Adrenal gland (tissue), 12 donors: ENCODE results near the gene TMEM179. TPM values are rescaled to one million over a fixed set of nuclear protein-coding genes. Genes with fewer than 3 reads are reported as not detected.

Experiments used
- DNase-seq, 7 donors: peaks; one replicate each; pipeline ENCODE4 v3.0.0-alpha.2; 2019 to 2020
- H3K27ac ChIP-seq, 5 donors: fragments of 200-600 bp; sonication (generic) in 4 of 5; 1 replicate in 3 of 5; 2 replicates in 2 of 5; pipeline versions ENCODE4 v1.5.1 to v1.8.0; 2016 to 2020; ENCODE audit warnings: mild to moderate bottlenecking in 1 of 5
- H3K27me3 ChIP-seq: fragments of 200-600 bp; 2 replicates; pipeline ENCODE4 v1.8.0; 2021
- H3K36me3 ChIP-seq, 2 donors: fragments of 200-600 bp; replicated peaks in 1 of 2; 1 replicate in 1 of 2; 2 replicates in 1 of 2; pipeline versions ENCODE4 v1.5.1 to v1.8.0; 2018 to 2022
- H3K4me1 ChIP-seq, 2 donors: fragments of 200-600 bp; replicated peaks in 1 of 2; 1 replicate in 1 of 2; 2 replicates in 1 of 2; pipeline versions ENCODE4 v1.5.1 to v1.8.0; 2018 to 2021
- H3K4me3 ChIP-seq, 4 donors: fragments of 200-600 bp; sonication (generic) in 3 of 4; one replicate each; pipeline ENCODE4 v1.5.1; 2016 to 2018
- H3K9me3 ChIP-seq, 3 donors: fragments of 200-600 bp; sonication (generic) in 1 of 3; replicated peaks in 1 of 3; 1 replicate in 2 of 3; 2 replicates in 1 of 3; pipeline versions ENCODE4 v1.5.1 to v1.8.0; 2016 to 2021
- CTCF ChIP-seq, 6 experiments: fragments of 450-650 bp in 4 of 6; fragments of 200-600 bp in 2 of 6; sonication (generic) in 1 of 6; IDR thresholded peaks; 1 replicate in 5 of 6; 2 replicates in 1 of 6; pipeline versions ENCODE4 v1.5.1 to v1.8.0; 2016 to 2021; ENCODE audit warnings: antibody characterized with exemption in 6 of 6, mild to moderate bottlenecking in 2 of 6, moderate library complexity in 1 of 6
- POLR2A ChIP-seq, 2 donors: fragments of 450-650 bp; IDR thresholded peaks; one replicate each; pipeline ENCODE4 v1.6.1; 2017; ENCODE audit warnings: antibody characterized with exemption in 2 of 2, mild to moderate bottlenecking in 2 of 2, moderate library complexity in 1 of 2
- WGBS, 4 donors: extraction: QIAGEN DNeasy Blood & Tissue Kit in 2 of 4; methylation state at CpG; one replicate each; pipeline versions ENCODE4 v1.1.5 to v1.1.7; 2013 to 2017; 5-methylcytosine and 5-hydroxymethylcytosine counted together
- intact Hi-C, 2 donors: fragments of 100-400 bp; cut with DNase I; formaldehyde crosslinking; loops; one replicate each; pipeline versions ENCODE4 v1.14.1 to v1.15.0; 2022 to 2023
- polyA plus RNA-seq, 3 donors: library from polyadenylated mRNA; stranded (reverse); fragments of 200-250 nt in 2 of 3; fragments of 350-450 nt in 1 of 3; fragmentation: Illumina TruSeq in 1 of 3; extraction: RNeasy Lipid Tissue Mini Kit (QIAGEN cat#74804) in 1 of 3; gene quantifications; one replicate each; pipeline ENCODE4 v1.2.3, GENCODE V29; 2013 to 2014
- total RNA-seq, 9 donors: library from RNA; depleted of rRNA in 4 of 9; stranded (reverse); fragments of >200 nt in 4 of 9; fragments of 120-200 nt in 1 of 9; fragmentation: NEBNext Ultra II Directional in 1 of 9; extraction: Animal tissue kit (Norgen Biotek cat#: 25700) in 1 of 9; gene quantifications; one replicate each; pipeline versions ENCODE4 v1.1.0 to v1.2.4, GENCODE V29; 2013 to 2023
- donor health status: healthy with polysubstance abuse.
- donor health status: Bipolar disorder and iron deficiency.
- donor health status: DM: yes; HTN: yes; CAD: no.
- donor health status: DM: no; HTN: no; CAD: no.
- donor health status: DM: no; HTN: no; CAD: no.
- donor health status: DM: yes; HTN: yes; CAD: no.

TMEM179 gene
- total and polyA plus RNA-seq, 12 donors: 4.3 to 76.7 (median 13.2) TPM

GRCh38 chr14:104610749-104611310, 6.3 kb upstream of the TMEM179 start:
- DNase-seq: no peak
- no peaks in the 10 kb centered on the region for H3K27me3 ChIP-seq
- 55 to 64% (median 58%) methylated on average over 3 to 4 of the region's 4 CpGs for WGBS, 4 donors

GRCh38 chr14:104609666-104610065, 5.1 kb upstream of the TMEM179 start:
- 75 to 81% (median 77%) methylated on average over 7 of the region's 7 CpGs for WGBS, 4 donors
- intact Hi-C loops: no loop called here
- H3K4me1 ChIP-seq: no peaks in the 10 kb centered on the region
- peaks cover 7% of the 10 kb centered on the region for H3K27me3 ChIP-seq
- DNase-seq: no peak
- H3K36me3 ChIP-seq: no peaks in the 10 kb centered on the region
- no peak for TF ChIP-seq CTCF (IDR thresholded peaks at IDR 0.05)
- TF ChIP-seq POLR2A (IDR thresholded peaks at IDR 0.05): no peak
- no peak overlapping the region for H3K4me3 ChIP-seq
- H3K9me3 ChIP-seq: no peaks in the 10 kb centered on the region
- H3K27ac ChIP-seq: no peak overlapping the region

More at GRCh38 chr14:104610749-104611310, 6.3 kb upstream of the TMEM179 start:
- Histone ChIP-seq H3K9me3 (no peaks in the 10 kb centered on the region), H3K4me1 (no peaks in the 10 kb centered on the region), H3K4me3 (no peak overlapping the region), H3K36me3 (no peaks in the 10 kb centered on the region), H3K27ac (no peak overlapping the region)
- intact Hi-C loops: no loop called here
- TF ChIP-seq CTCF (IDR thresholded peaks at IDR 0.05) (no peak), POLR2A (IDR thresholded peaks at IDR 0.05) (no peak)

- TF ChIP-seq CTCF (IDR thresholded peaks at IDR 0.05) (no peak), POLR2A (IDR thresholded peaks at IDR 0.05) (peak in 1 of 2 donors; percentile 30)
- Histone ChIP-seq H3K4me3 (peak overlapping the region in 1 of 4 donors; percentile 23), H3K9me3 (no peaks in the 10 kb centered on the region), H3K36me3 (no peaks in the 10 kb centered on the region), H3K27ac (peak overlapping the region in 2 of 5 donors; percentile 34 to 60), H3K27me3 (peaks cover 20% of the 10 kb centered on the region), H3K4me1 (no peaks in the 10 kb centered on the region)
- intact Hi-C loops: no loop called here
- WGBS, 4 donors: 34 to 71% (median 50%) methylated on average over 4 to 32 of the region's 32 CpGs
- DNase-seq: peak in 2 of 7 donors; percentile 11 to 66
Measured at GRCh38 chr14:104603711-104604401, 716 bp downstream of the TMEM179 start.

GRCh38 chr14:104602933-104603325, 1.6 kb downstream of the TMEM179 start:
- Histone ChIP-seq H3K4me3 (no peak overlapping the region), H3K27ac (no peak overlapping the region), H3K36me3 (no peaks in the 10 kb centered on the region), H3K27me3 (peaks cover 20% of the 10 kb centered on the region), H3K4me1 (no peaks in the 10 kb centered on the region), H3K9me3 (no peaks in the 10 kb centered on the region)
- peak in 1 of 7 donors; percentile 6 for DNase-seq
- WGBS, 4 donors: 78 to 88% (median 82%) methylated on average over 7 of the region's 7 CpGs
- intact Hi-C loops: no loop called here
- no peak for TF ChIP-seq POLR2A (IDR thresholded peaks at IDR 0.05)
- TF ChIP-seq CTCF (IDR thresholded peaks at IDR 0.05): no peak
